H1 (cell line): ENCODE data around the gene MCC. TPM values are rescaled to one million over a fixed set of nuclear protein-coding genes. Genes with fewer than 3 reads are reported as not detected.

Experiments used
- CTCF ChIP-seq, 3 experiments: IDR thresholded peaks; 1 replicate in 2 of 3; 2 replicates in 1 of 3; pipeline versions ENCODE4 v1.5.1 to v1.6.1; 2011; ENCODE audit warnings: low read length in 3 of 3, mild to moderate bottlenecking in 3 of 3, inconsistent platforms in 2 of 3, low read depth in 1 of 3, moderate library complexity in 1 of 3; ENCODE audit not compliant: insufficient read depth in 1 of 3; ENCODE audit errors: control extremely low read depth in 1 of 3
- JUND ChIP-seq: IDR thresholded peaks from 2 replicates; pipeline ENCODE4 v1.6.1; 2011; ENCODE audit warnings: mild to moderate bottlenecking, improper control_type of control experiment, low read length
- RBBP5 ChIP-seq: IDR thresholded peaks from 2 replicates; pipeline ENCODE4 v1.7.1; 2012; ENCODE audit warnings: low read depth, mild to moderate bottlenecking, inconsistent platforms, low read length, moderate library complexity, borderline replicate concordance
- RFX5 ChIP-seq: IDR thresholded peaks from 2 replicates; pipeline ENCODE4 v1.6.1; 2011; ENCODE audit warnings: low read depth, low read length, improper control_type of control experiment, borderline replicate concordance
- polyA plus RNA-seq, 7 experiments: library from polyadenylated mRNA; depleted of rRNA in 3 of 7; stranded (reverse) in 5 of 7; unstranded in 2 of 7; fragments of >200 nt in 5 of 7; fragments of 200-250 nt in 2 of 7; gene quantifications; 1 replicate in 5 of 7; 2 replicates in 1 of 7; 4 replicates in 1 of 7; pipeline versions ENCODE4 v1.2.1 to v1.2.3, GENCODE V29; 2011 to 2013; ENCODE audit warnings: missing spikeins in 2 of 7, mixed read lengths in 2 of 7
- total RNA-seq: library from RNA; stranded (reverse); fragmentation: NEBNext Ultra II Directional; extraction: Animal tissue kit (Norgen Biotek cat#: 25700); gene quantifications from 2 replicates; pipeline ENCODE4 v1.2.1, GENCODE V29; 2021

Gene MCC
- total and polyA plus RNA-seq, 2 of the 8 experiments (the other 6 are each of a cell fraction or from before 2014, with no cell fraction given), result 2.6 to 18.3 TPM

GRCh38 chr5:113209498-113209897, 278.8 kb downstream of the MCC start (continued):
- TF ChIP-seq CTCF (IDR thresholded peaks at IDR 0.05; ENCODE audit: control extremely low read depth in 1 of 3, insufficient read depth in 1 of 3, low read depth in 1 of 3, low read length in 3 of 3) (no peak), RBBP5 (no peak), RFX5 (no peak), JUND (no peak)
